Gastroesophageal sphincter (tissue), 3 donors: ENCODE data around the gene PLN.

Experiments used
- CTCF ChIP-seq, 4 experiments: fragments of 200-600 bp in 2 of 4; fragments of 450-650 bp in 2 of 4; sonication (generic) in 1 of 4; IDR thresholded peaks; one replicate each; pipeline ENCODE4 v1.5.1; 2017 to 2019; ENCODE audit warnings: antibody characterized with exemption in 4 of 4, mild to moderate bottlenecking in 2 of 4, moderate library complexity in 2 of 4
- EP300 ChIP-seq: sonication (generic); formaldehyde crosslinking; IDR thresholded peaks from one replicate; pipeline ENCODE4 v1.6.1; 2017; ENCODE audit warnings: antibody characterized with exemption, mild to moderate bottlenecking
- POLR2A ChIP-seq, 2 donors: fragments of 450-650 bp; IDR thresholded peaks; one replicate each; pipeline ENCODE4 v1.6.1; 2017; ENCODE audit warnings: antibody characterized with exemption in 2 of 2, mild to moderate bottlenecking in 2 of 2, moderate library complexity in 1 of 2
- POLR2AphosphoS5 ChIP-seq: sonication (generic); formaldehyde crosslinking; IDR thresholded peaks from one replicate; pipeline ENCODE4 v1.6.1; 2017; ENCODE audit warnings: antibody characterized with exemption

GRCh38 chr6:118598324-118598723 is 50.2 kb downstream of the PLN start:
- TF ChIP-seq POLR2A (IDR thresholded peaks at IDR 0.05): no peak
- no peak for TF ChIP-seq EP300
- no peak for TF ChIP-seq CTCF (IDR thresholded peaks at IDR 0.05)
- no peak for TF ChIP-seq POLR2AphosphoS5
